ENCODE measurements around the gene DNM2. TPM values are rescaled to one million over a fixed set of nuclear protein-coding genes. Genes with fewer than 3 reads are reported as not detected.

DNM2 gene
- total RNA-seq, 1 experiment from 2014 or later = 125 TPM

- no peaks in the 10 kb centered on the region for H3K27me3 ChIP-seq (ENCODE audit: control insufficient read depth, insufficient read depth, low read length)
- TF ChIP-seq SIN3A (IDR thresholded peaks at IDR 0.05; ENCODE audit: borderline replicate concordance, insufficient read depth, low read depth, low read length) (no peak), POLR2AphosphoS5 (IDR thresholded peaks at IDR 0.05; ENCODE audit: low read depth, low read length) (no peak), TCF7L2 (IDR thresholded peaks at IDR 0.05; ENCODE audit: low read depth, low read length) (no peak), CTCF (IDR thresholded peaks at IDR 0.05) (no peak), REST (IDR thresholded peaks at IDR 0.05; ENCODE audit: insufficient read depth in 1 of 2, low read depth in 2 of 2, low read length in 1 of 2) (no peak)
- DNase-seq (ENCODE audit: low read depth, low spot score) = no peak
- H3K36me3 ChIP-seq (ENCODE audit: control insufficient read depth, insufficient read depth, low read length) = no peaks in the 10 kb centered on the region
- POLR2A ChIA-PET = no interaction called here
- no TSS peak for BruUV-seq (replicated peaks)
- H3K4me3 ChIP-seq (ENCODE audit: low read depth in 2 of 2, low read length in 2 of 2) = no peak overlapping the region
- ATAC-seq = no peak
- intact Hi-C loops (cut with micrococcal nuclease; ENCODE audit: unreplicated experiment) = no loop called here
- CTCF ChIA-PET = interaction anchor here (0.6 kb wide), 1 partner anchor 92 kb away, joined by 3 read pairs; no protein-coding TSS in a partner anchor
- H3K9me3 ChIP-seq (ENCODE audit: control insufficient read depth, insufficient read depth, low read depth, low read length) = no peaks in the 10 kb centered on the region
- H3K27ac ChIP-seq (ENCODE audit: low read length) = peak overlapping the region; percentile 66
- H3K4me1 ChIP-seq (ENCODE audit: control insufficient read depth, insufficient read depth, low read length) = peaks cover 47% of the 10 kb centered on the region
- in situ Hi-C loops (cut with HindIII; ENCODE audit: low pct_unique_long_range_greater_than_20kb, low sequenced_read_pairs) = no loop called here
Measured at GRCh38 chr19:10747271-10747670, 29.4 kb downstream of the DNM2 start.

- peak overlapping the region; percentile 66 for H3K27ac ChIP-seq (ENCODE audit: low read length)
- no peak overlapping the region for H3K4me3 ChIP-seq (ENCODE audit: low read depth in 2 of 2, low read length in 2 of 2)
- POLR2A ChIA-PET = no interaction called here
- in situ Hi-C loops (cut with HindIII; ENCODE audit: low pct_unique_long_range_greater_than_20kb, low sequenced_read_pairs) (no loop called here), intact Hi-C loops (cut with micrococcal nuclease; ENCODE audit: unreplicated experiment) (no loop called here)
- CTCF ChIA-PET = interaction anchor here (0.6 kb wide), 1 partner anchor 92 kb away, joined by 3 read pairs; no protein-coding TSS in a partner anchor
- no peaks in the 10 kb centered on the region for H3K36me3 ChIP-seq (ENCODE audit: control insufficient read depth, insufficient read depth, low read length)
- no peaks in the 10 kb centered on the region for H3K27me3 ChIP-seq (ENCODE audit: control insufficient read depth, insufficient read depth, low read length)
- H3K9me3 ChIP-seq (ENCODE audit: control insufficient read depth, insufficient read depth, low read depth, low read length) = no peaks in the 10 kb centered on the region
- no TSS peak for BruUV-seq (replicated peaks)
- TF ChIP-seq TCF7L2 (IDR thresholded peaks at IDR 0.05; ENCODE audit: low read depth, low read length) (no peak), POLR2AphosphoS5 (IDR thresholded peaks at IDR 0.05; ENCODE audit: low read depth, low read length) (no peak), SIN3A (IDR thresholded peaks at IDR 0.05; ENCODE audit: borderline replicate concordance, insufficient read depth, low read depth, low read length) (no peak), CTCF (IDR thresholded peaks at IDR 0.05) (no peak), REST (IDR thresholded peaks at IDR 0.05; ENCODE audit: insufficient read depth in 1 of 2, low read depth in 2 of 2, low read length in 1 of 2) (no peak)
- no peak for ATAC-seq
- no peak for DNase-seq (ENCODE audit: low read depth, low spot score)
- peaks cover 48% of the 10 kb centered on the region for H3K4me1 ChIP-seq (ENCODE audit: control insufficient read depth, insufficient read depth, low read length)
Measured at GRCh38 chr19:10747674-10748073, 29.8 kb downstream of the DNM2 start.
